ENCODE data around the gene RAD51B.
"Not testable (repeated sequence)": the region's sequence is repeated elsewhere in the genome, so short reads cannot be mapped to it uniquely, and the experiment has no call there.

Gene RAD51B

GRCh38 chr14:68219407-68219806 lies 399.8 kb downstream of the RAD51B start:
- no peak for DNase-seq

DNA sequence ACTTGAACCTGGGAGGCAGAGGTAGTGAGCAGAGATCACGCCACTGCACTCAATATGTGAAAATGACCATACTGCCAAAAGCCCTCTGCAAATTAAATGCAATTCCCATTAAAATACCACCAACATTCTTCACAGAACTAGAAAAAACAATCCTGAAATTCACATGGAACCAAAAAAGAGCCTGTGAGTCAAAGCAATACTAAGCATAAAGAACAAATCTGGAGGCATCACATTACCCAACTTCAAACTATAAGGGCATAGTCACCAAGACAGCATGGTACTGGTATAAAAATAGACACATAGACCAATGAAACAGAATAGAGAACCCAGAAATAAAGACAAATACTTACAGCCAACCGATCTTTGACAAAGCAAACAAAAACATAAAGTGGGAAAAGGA lies 401.5 kb downstream of the RAD51B start:
- not testable (repeated sequence) for DNase-seq

DNA sequence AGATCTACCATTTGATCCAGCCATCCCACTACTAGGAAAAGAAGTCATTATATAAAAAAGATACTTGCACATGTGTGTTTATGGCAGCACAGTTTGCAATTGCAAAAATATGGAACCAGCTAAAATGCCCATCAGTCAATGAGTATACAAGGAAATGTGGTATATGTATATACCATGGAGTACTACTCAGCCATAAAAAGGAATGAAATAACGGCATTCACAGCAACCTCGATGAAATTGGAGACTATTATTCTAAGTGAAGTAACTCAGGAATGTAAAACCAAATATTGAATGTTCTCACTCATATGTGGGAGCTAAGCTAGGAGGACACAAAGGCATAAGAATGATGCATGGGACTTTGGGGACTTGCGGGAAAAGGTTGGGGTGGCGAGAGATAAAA lies 402.6 kb downstream of the RAD51B start:
- no peak for DNase-seq

DNA sequence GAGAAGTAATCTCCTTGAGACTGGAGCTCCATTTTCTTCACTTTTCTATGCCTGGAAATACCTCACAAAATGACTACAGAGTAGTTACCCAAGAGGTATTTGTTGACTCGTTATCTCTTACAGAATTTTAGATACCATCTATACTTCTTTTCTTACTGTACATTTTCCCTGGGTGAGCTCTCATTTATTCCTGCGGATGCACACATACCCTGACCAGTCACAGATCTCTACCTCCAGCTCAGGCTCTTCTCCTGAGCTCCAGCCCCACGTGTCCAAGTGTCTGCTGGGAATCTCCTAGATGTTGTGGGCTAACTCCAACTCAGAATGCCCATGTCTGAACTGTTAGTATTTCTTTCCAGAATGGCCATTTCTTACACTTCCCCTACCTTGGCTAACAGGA lies 403.1 kb downstream of the RAD51B start:
- DNase-seq = no peak

GRCh38 chr14:68223631-68224030 lies 404.1 kb downstream of the RAD51B start:
- DNase-seq = no peak

GRCh38 chr14:68225321-68225720 lies 405.7 kb downstream of the RAD51B start:
- no peak for DNase-seq

GRCh38 chr14:68226523-68226922 lies 406.9 kb downstream of the RAD51B start:
- DNase-seq = no peak

DNA sequence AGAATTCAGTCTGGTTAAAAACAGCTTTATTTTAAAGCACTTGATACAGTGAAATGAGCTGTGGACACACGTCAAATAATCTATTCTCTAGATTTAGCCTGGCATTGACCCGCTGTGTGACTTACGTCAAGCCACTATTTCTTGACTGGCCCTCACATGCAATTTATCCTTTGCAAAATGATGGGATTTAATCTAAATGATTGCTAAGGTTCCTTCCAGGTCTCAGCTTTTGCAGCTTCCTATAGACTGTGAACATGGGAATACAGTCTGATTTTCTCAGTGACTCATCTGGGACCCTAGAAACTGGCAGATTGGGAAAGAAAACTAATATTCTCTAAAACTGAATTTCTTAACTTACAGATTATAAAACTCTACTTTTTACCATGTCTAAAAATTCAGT lies 409.1 kb downstream of the RAD51B start:
- no peak for DNase-seq

- DNase-seq = no peak
These were observed 410.0 kb downstream of the RAD51B start for GRCh38 chr14:68229423-68230100.

DNA sequence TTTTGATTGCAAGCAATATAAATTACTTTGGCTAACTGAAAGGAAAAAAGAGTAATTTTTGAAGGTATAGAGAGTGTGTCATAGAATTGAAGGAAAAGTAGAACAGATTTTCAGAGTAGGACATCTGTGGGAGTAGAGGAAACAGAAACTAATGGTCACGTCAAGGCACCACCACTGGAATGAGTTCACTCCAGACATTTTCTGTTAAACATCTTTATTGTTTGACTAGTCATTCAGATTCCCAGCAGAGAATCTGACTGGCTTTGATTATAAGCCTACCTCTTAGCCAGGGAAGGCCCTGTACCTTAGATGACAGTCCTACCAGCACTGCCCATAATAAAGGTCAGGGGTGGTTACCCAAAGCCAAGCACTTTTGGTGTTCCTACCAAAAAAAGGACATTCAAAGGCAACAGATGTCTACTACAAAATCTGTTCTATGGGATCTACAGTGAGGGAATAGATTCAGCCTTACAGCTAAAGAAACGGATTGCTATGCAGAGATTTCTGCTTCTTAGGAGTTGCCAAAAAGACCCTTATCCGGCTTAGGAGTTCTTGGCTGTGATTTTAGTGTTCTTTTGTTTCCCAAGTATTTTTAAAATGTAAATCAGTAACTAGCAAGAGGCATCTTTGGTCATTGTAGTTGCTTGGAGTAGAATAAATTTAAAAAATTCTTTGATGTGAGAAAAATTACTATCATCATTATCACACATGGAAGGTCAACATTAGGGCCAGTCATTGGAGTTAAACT lies 410.8 kb downstream of the RAD51B start:
- DNase-seq = no peak

DNA sequence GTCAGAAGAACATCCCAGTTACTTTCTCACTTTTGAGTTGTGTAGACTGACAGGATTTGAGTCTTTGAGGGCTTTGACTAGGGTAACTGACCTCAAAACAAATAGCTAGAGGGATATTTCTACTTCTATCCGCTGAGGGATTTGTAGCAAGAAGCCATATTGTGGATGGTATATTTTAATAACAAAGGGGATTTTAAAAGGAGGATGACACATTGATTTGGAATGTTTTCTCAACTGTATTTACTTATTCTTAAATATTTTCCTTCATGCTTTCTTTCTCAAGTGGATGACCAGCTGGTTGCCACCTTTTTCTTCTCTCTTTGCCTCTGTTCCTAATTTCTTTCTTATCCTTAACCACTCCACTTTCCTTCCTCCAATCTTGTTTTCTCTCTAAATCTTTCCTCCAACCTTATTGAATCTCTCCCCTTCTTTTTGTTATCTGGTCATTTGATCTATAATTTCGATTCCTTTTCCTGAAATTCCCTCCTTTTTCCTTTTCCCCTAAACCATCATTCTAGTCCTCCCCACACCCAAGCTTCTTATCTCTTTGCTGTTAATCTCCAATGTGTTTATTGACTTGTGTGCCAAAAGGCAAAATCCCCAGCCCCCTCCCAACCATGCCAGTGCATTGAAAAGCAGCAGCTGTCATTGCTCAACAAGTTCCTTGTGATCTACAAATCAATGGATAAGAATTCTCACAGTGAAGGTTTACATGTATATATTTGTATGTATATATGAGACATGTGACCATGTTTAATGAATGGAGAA lies 411.6 kb downstream of the RAD51B start:
- no peak for DNase-seq

DNA sequence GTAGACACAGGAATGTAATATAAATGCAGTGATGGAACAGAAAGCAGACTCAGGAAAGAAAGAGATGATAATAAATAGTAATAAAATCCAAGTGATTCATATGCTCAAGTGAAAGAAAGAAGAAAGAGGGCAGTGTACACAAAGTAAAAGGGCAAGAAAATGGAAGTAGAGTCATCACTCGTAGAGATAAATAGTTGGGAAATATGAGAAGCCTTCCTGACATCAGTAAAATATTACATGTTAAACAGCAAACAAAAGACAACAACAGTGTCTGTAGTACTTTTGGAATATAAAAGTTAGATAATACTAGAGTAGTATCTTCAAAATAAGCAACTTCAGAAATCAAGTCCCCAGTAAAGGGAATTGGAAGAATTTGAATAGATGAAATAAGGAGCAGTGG lies 412.3 kb downstream of the RAD51B start:
- no peak for DNase-seq

DNA sequence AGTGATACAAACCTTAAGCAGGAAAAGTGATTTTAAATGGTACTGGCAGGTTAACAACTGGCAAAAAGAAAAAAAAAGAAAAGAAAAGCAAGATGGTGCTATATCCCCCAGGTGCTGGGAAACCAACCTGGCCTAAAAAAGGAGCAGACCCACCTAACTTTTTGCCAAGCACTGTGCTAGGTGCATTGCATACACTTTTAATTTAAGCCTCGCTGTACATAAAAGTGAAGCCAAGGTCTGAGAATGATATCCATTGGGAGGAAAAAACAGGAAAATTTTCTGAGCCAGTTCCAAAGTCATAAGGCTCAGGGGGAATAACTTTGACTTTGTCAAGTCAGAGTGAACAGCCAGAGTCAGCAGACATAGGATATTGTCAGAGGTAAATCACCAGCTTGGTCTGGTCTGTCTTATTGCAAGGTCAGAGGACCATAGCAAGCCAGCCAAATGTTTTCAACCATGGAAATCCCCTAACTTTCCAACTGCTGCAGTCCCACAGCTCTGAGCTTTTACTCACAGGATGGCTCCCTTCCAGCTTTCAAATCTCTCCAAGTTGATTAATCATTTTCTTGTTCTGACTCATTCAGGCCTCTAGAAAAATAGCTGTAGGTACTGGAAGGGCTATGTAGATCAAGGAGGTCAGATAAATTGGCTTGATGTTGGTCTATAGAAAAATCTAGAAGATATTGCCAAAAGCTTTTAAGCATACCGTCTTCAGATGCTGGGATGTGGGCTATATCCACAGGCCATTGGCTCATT lies 412.9 kb downstream of the RAD51B start:
- no peak for DNase-seq

- DNase-seq = no peak
These were observed 413.7 kb downstream of the RAD51B start for GRCh38 chr14:68233101-68233784.

DNA sequence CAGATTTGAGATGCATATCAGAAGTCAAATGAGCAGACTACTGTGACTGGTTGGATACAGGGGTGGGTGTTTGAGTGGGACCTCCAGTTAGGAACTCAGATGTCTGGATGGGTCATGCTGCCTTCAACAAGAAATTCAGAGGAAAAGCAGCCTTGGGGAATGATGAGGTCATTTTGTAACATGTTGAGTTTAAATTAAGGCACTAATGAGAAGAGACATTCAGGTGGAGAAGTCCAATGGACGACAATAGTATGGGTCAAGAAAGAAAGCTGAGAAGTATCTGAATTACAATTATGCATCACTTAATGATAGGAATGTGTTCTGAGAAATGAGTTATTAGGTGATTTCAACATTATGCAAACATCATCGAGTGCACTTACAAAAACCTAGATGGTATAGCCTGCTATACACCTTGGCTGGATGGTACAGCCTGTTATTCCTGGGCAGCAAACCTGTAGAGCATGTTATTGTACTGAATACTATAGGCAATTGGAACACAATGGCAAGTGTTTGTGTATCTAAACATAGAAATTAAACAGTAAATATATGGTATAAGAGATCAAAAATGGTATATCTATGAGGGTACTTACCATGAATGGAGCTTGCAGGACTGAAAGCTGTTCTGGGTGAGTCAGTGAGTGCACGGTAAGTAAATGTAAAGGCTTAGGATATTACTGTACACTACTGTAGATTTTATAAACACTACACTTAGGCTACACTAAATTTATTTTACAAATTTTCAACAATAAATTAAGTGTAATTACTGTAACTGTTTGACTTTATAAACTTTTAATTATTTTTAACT lies 414.7 kb downstream of the RAD51B start:
- DNase-seq = no peak

DNA sequence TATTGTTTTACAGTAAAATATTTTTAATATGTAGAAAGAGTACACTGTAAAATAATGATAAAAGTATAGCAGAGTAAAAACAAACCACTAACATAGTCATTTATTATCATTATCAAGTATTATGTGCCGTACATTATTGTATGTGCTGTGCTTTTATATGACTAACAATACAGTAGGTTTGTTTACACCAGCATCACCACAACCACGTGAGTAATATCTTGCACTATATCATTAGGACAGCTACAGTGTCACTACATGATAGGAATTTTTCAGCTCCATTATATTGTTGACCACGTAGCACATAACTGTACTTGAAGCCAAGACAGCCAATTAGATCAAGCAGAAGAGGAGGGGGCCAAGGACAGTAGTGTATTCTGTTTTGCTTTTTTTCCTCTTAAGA lies 415.4 kb downstream of the RAD51B start:
- DNase-seq = no peak

GRCh38 chr14:68236582-68237458 lies 417.2 kb downstream of the RAD51B start:
- no peak for DNase-seq

- DNase-seq = no peak
These were observed 419.0 kb downstream of the RAD51B start for GRCh38 chr14:68238551-68238950.

- no peak for DNase-seq
These were observed 419.4 kb downstream of the RAD51B start for GRCh38 chr14:68238976-68239375.

DNA sequence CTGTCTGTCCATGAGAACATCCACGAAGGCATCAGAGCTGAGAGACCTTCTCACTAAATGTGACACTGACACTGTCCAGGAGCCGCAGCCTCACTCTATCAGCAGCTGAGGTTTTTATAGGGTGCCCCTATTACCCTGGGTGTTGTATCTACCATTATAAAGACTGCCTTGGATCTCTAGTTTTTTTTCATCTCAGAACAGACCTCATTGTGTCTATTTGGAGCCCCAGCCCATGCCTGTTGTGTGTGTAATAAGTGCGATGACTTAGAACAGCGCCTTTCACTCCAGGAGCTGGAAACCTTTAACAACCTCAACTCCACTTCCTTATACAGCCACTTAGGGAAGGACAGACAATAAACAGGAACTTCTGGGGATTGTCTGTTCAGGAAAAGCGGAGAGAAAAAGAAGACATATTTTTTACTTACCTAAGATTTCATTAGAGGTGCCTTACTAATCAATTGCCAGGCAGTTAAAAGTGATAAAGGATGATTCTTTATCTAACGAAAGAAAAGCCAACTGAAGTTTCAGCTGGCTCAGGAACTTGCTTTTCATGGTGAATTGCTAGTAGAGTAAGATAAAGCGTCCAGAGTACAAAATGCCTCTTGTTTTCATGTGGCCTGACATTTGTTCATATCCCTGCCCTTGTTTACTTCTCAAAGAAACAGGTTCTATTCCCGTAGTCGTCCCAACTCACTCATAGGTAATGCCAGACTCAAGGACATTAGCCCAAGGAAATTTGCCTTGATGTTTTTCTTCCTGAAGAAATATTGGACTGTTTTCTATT lies 420.6 kb downstream of the RAD51B start:
- no peak for DNase-seq

All from activated T-cell treated with anti-CD3 and anti-CD28 coated beads for 4 hours (primary cell).